GM12864 (cell line): ENCODE data around the gene TICAM1.
"Not testable (repeated sequence)": the region's sequence is repeated elsewhere in the genome, so short reads cannot be mapped to it uniquely, and the experiment has no call there.

Experiments
- DNase-seq: peaks from one replicate; pipeline ENCODE4 v3.0.0-alpha.2; 2011; ENCODE audit warnings: low read depth
- H3K4me3 ChIP-seq: 2 replicates; pipeline ENCODE4 v1.5.1; 2011; ENCODE audit warnings: mild to moderate bottlenecking, low read depth, low read length, control low read depth
- TF ChIP-seq, protein P1 (sequence below): IDR thresholded peaks from 2 replicates; pipeline ENCODE4 v1.5.1; 2011; ENCODE audit warnings: low read depth, mild to moderate bottlenecking, moderate library complexity, low read length, control low read depth, inconsistent platforms; ENCODE audit errors: missing control alignments

TICAM1 gene

DNA sequence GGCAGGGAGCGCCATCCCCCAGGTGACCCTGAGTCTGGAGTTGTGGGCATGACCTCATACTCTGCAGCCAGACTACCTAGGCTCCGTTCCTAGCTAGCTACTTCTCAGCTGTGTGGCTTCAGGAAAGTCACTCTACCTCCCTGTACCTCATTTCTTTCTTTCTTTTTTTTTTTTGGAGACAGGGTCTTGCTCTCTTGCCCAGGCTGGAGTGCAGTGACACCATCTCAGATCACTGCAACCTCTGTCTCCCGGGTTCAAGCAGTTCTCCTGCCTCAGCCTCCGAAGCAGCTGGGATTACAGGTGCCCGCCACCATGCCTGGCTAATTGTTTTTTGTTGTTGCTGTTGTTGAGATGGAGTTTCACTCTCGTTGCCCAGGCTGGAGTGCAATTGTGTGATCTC is 21.0 kb upstream of the TICAM1 start:
- DNase-seq: no peak
- H3K4me3 ChIP-seq: no peak overlapping the region
- TF ChIP-seq, protein P1, sequence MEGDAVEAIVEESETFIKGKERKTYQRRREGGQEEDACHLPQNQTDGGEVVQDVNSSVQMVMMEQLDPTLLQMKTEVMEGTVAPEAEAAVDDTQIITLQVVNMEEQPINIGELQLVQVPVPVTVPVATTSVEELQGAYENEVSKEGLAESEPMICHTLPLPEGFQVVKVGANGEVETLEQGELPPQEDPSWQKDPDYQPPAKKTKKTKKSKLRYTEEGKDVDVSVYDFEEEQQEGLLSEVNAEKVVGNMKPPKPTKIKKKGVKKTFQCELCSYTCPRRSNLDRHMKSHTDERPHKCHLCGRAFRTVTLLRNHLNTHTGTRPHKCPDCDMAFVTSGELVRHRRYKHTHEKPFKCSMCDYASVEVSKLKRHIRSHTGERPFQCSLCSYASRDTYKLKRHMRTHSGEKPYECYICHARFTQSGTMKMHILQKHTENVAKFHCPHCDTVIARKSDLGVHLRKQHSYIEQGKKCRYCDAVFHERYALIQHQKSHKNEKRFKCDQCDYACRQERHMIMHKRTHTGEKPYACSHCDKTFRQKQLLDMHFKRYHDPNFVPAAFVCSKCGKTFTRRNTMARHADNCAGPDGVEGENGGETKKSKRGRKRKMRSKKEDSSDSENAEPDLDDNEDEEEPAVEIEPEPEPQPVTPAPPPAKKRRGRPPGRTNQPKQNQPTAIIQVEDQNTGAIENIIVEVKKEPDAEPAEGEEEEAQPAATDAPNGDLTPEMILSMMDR: no peak

DNA sequence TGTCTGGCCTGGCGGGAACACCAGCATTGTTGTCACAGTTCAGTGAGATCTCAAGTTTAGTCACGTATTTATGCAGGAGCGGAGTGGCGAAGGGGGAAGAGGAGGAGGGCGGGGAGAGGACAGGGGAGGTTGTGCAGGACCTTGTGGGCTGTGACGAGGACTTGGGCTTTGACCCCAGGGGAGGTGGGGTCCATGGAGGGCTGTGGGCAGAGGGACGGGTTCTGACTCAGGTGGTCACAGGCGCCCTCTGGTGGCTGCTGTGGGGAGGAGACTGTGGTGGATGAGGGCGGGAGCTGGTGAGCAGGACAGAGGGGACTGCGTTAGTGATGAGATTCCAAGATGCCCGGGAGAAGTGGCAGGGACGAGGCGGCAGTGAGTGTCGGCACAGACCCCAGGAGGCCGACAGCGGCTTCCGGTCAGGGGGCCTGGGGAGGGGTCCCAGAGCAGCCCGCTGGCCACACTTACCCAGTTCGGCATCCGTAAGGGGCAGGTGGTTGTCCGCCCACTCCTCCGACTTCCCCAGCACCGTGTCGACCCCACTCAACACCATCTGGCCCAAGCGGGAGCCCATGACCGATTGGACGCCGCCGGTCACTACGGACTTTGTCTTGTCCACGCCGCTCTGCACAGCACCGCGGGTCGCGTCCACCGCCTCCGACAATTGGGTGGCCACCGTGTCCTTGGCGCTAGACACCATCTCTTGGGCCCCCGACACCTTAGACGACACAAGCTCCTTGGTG is 20.2 kb upstream of the TICAM1 start:
- TF ChIP-seq, protein P1: peak; percentile 94
- no peak for DNase-seq
- H3K4me3 ChIP-seq: no peak overlapping the region

DNA sequence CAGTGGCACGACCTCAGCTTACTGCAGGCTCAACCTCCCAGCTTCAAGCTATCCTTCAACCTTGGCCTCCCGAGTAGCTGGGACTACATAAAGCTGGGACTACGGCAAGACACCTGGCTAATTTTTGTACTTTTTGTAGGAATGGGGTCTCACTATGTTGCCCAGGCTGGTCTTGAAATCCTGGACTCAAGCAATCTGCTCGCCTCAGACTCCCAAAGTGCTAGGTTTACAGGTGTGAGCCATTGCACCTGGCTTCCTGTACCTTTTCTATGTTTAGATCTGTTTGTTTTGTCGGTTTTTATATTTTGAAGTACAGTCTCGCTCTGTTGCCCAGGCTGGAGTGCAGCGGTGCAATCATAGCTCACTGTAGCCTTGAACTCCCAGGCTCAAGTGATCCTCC is 17.5 kb upstream of the TICAM1 start:
- no peak overlapping the region for H3K4me3 ChIP-seq
- no peak for DNase-seq
- TF ChIP-seq, protein P1: no peak

DNA sequence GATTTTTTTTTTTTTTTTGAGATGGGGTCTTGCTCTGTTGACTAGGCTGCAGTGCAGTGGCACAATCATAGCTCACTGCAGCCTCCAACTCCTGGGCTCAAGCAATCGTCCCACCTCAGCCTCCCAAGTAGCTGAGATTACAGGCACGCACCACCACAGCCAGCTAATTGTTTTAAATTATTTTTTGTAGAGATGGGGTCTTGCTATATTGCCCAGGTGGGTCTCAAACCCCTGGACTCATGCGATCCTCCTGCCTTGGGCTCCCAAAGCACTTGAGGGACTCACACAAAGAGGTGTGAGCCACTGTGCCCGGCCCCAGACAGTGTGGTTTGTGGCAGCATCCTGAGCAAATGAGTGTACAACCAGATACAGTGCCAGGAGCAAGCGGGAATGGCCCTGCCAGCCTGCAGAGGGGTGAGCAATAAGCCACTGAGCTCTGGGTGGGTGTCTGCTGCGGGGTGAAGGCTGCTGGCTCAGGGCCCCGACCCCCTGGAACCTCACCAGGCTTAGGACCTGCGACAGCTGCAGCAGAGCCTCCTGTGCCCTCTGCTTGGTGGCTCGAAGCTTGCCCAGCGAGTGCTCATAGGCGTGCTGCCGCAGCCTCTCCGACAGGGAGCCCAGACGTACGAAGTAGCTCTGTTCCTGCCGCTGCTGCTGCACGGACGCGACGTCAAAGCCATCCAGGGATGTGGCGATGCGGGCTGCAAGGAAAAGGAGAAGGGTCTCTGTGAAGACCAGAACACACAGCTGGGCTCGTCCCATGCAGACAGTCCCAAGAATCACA is 15.9 kb upstream of the TICAM1 start:
- H3K4me3 ChIP-seq: no peak overlapping the region
- DNase-seq: no peak
- TF ChIP-seq, protein P1: no peak

DNA sequence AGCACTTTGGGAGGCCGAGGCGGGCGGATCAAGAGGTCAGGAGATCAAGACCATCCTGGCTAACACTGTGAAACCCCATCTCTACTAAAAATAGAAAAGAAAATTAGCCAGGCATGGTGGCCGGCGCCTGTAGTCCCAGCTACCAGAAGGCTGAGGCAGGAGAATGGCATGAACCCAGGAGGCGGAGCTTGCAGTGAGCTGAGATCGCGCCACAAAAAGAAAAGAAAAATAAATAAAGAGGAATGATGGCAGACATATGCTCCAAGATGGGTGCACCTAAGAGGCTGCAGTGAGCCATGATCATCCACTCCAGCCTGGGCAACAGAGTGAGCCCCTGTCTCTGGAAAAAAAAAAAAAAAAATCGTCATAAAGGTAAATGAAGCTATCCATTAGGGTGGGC is 14.5 kb upstream of the TICAM1 start:
- not testable (repeated sequence) for DNase-seq, H3K4me3 ChIP-seq

DNA sequence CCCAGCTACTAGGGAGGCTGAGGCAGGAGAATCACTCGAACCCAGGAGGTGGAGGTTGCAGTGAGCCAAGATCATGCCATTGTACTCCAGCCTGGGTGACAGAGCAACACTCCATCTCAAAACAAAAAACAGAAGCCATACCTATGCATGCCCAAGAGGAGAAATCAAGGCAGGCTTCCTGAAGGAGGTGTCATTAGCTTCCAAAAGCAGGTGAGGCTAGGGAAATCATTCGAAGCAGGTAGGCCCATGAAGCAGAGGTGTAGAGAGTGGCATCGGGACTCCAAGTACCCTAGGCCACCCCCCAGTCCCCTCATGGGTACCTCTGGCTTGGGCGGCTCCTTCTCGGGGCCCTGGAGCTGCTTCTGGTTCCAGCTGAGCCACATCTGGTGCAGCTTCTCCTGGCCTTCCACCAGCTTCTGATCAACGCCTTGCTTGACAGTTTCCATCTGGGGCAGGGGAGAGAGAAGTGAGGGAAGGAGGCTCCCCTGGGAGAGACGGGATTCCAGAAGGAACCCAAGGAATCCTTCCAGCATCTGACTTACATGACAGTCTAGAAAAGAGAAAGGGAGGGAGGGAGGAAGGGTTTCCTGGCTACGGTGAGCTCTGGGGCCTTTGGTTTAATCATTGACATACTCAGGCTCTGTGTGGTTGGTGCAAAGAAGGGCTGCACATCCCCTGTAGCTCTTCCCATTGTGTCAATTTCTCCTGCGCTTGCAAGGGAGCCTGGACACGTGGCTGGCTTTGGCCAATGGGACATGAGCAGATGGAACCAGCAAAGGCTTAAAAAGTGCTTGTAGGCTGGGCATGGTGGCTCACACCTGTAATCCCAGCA is 13.1 kb upstream of the TICAM1 start:
- TF ChIP-seq, protein P1: no peak
- DNase-seq: no peak
- no peak overlapping the region for H3K4me3 ChIP-seq

DNA sequence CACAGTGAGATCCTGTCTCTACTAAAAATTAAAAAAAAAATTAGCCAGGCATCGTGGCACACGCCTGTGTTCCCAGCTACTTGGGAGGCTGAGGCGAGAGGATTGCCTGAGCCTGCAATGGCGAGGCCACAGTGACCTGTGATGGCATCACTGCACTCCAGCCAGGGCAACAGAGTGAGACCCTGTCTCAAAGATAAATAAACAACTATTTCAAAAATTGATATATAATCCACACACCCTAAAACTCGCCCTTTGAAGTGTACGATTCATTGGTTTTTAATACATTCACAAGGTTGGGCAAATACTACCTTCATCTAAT is 12.1 kb upstream of the TICAM1 start:
- H3K4me3 ChIP-seq: no peak overlapping the region
- TF ChIP-seq, protein P1: no peak
- DNase-seq: no peak
